SIG-M5 treated with dmso at 0.1 percent for 504 hours (cell line): ENCODE measurements around the gene TRIM28.
"Not testable (repeated sequence)": the region's sequence is repeated elsewhere in the genome, so short reads cannot be mapped to it uniquely, and the experiment has no call there.

ENCODE experiments used
- DNase-seq: peaks from one replicate; lab custom pipeline; 2025; ENCODE audit not compliant: unreplicated experiment; lab: John Stamatoyannopoulos, UW

TRIM28 gene

DNA sequence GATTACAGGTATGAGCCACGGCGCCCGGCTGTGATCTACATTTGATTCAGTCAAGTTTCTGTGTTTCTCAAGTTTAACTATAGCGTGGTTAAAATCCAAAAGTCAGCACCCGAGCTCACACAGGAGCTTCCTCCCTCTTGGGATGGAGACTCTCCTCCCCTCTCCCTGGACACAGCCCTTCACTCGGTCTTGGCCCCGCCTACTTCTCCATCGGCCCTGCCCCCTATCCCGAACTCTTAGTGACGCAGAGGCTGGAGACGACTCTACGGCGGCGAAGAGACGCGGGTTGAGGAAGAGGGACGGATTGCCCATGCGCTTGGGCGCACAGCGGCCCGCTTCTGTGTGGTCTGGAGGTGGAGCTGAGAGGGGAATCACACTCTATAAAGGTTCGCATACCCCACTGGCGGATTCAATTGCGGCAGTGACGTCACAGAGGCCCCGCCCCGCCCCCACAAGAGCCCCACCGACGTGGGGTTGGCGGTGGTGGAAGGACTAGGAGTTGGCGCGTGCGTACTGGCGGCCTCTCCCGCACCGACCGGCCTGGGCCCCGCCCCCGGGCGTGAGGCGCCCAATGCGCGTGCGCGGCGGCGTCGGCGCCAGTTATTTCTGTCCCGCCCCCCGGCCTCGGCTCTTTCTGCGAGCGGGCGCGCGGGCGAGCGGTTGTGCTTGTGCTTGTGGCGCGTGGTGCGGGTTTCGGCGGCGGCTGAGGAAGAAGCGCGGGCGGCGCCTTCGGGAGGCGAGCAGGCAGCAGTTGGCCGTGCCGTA lies at the start of gene TRIM28:
TSS of gene TRIM28 (plus strand) at position 239 of the 765 bp plus-strand sequence. CDS start 694 bp downstream, outside the sequence.
- no peak for DNase-seq

- DNase-seq: no peak
These were observed 46.2 kb upstream of the TRIM28 start for GRCh38 chr19:58497634-58498170.

GRCh38 chr19:58498316-58499020 lies 45.4 kb upstream of the TRIM28 start:
- DNase-seq: no peak

GRCh38 chr19:58499021-58499927 lies 44.6 kb upstream of the TRIM28 start:
- peak; percentile 98 for DNase-seq

DNA sequence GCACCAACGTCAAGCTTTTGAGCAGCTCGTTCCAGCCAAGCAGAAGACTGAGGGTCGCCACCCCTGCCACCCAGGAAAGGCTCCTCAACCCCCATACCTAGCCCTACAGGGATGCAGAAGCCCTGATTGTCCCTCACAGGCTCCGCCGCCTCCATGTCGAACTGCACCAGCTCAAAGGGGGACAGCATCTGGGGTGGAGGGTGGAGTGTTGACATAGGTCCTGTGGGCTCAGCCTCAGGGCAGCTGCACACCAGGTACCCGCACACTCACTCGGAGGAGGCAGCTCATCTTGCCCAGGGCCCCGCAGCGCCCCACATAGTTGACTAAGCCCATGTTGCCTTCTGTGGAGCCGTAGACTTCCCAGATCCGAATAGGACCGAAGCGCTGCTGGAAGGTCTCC lies 43.6 kb upstream of the TRIM28 start:
- DNase-seq: no peak

- DNase-seq: not testable (repeated sequence)
These were observed 36.2 kb upstream of the TRIM28 start for GRCh38 chr19:58507602-58508223.

DNA sequence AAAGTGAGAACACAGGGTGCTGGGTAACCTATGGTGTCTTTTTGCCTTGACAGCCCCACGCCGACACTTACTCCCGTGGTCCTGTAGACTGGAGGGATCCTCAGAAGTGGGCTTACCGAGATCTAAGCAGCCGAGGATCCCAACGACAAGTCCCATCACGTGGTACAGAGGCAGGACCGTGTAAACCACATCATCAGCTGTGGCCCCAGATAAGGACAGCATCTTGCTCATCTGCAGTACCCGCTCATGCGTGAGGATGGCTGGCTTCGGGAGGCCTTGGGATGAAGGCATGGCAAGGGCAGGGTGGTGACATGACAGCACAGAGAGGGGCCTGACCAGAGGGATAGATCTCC lies 34.2 kb upstream of the TRIM28 start:
- DNase-seq: no peak

GRCh38 chr19:58510084-58510862 lies 33.6 kb upstream of the TRIM28 start:
- no peak for DNase-seq

- DNase-seq: no peak
These were observed 32.3 kb upstream of the TRIM28 start, which contains the start of gene SLC27A5 for GRCh38 chr19:58511353-58512208. TSS of gene SLC27A5 (minus strand) at chr19:58511992. CDS start at chr19:58511955, 37 bp downstream.

GRCh38 chr19:58513213-58513693 lies 30.6 kb upstream of the TRIM28 start:
- DNase-seq: no peak

DNA sequence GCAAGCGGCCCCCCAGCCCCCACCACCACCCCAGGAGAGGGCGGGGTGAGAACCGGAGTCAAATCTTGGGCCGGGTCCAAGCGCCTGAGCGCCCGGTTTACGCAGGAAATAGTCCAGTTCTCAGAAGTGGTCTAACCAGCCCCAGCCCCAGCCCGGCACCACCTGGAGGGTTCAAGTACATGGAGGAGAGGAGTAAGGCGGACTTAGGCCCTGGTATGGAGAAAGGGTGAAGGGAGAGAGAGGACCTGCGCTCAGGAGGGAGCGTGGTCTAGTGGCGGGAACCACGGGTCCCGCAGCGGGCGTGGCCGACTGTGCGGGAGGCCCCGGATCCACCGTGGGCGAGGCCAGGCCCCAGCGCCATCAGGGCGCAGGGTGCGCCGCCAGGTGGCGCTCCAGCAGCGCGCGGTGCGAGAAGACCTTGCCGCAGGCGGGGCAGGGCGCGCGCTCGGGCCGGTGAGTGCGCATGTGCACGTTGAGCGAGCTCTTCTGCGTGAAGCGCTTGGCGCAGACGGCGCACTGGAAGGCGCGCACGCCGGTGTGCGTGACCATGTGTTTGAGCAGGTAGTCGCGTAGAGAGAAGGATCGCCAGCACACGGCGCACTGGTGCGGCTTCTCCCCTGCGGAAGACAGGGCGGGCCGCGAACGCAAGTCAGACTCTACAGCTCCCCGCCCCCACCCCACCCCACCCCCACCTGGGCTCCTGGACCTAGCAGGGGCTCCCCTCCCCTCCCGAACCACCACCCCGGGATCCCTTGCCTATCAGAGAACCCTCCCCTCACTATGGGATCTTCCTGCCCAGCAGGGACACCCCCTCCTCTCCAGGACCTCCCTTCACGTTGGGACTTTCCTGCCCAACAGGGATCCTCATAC lies 29.9 kb upstream of the TRIM28 start:
- peak; percentile 84 for DNase-seq

DNA sequence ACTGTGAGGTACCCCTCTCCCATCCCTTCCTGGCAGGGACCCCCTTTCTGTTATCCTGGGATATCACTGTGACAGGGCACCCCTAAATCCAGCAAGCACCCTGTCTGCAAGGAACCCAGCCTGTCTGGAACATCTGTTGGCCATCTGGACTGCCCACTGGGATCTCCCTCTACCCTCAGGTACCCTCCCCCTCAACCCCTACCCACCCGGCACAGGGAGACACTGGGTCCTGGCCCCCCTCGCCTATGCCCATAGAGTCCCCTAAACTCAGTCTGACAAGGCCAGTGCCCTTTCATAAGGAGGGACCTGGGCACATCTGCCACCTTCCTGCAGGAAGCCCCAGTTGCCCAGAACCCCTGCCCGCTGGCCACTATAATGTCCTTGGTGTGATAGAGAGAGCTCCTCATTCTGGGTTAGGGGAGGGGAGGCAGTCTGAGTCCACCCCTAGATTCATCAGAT lies 29.3 kb upstream of the TRIM28 start:
- DNase-seq: no peak

- DNase-seq: no peak
These were observed 28.6 kb upstream of the TRIM28 start for GRCh38 chr19:58515259-58515658.

GRCh38 chr19:58516246-58516836 lies 27.5 kb upstream of the TRIM28 start:
- DNase-seq: no peak

GRCh38 chr19:58516964-58517833 lies 26.7 kb upstream of the TRIM28 start:
- DNase-seq: no peak
